K562 (cell line): ENCODE data around the gene C9orf50. TPM values are rescaled to one million over a fixed set of nuclear protein-coding genes. Genes with fewer than 3 reads are reported as not detected.

Experiments
- ATAC-seq: fragments of 200-7000 bp; cut with Tn5 transposase; 3 replicates; pipeline ENCODE4 v1.9.1; 2020; ENCODE audit warnings: moderate library complexity
- BruUV-seq: library from RNA; stranded (reverse); fragments of 400-500 nt; replicated peaks from 2 replicates; lab custom pipeline; 2021; lab: Mats Ljungman, UMichigan
- CTCF ChIA-PET: fragments of 300-600 bp; formaldehyde crosslinking; extraction: SDS; loops from one replicate; lab custom pipeline; 2021; ENCODE audit warnings: low intra/inter-chr PET ratio; lab: Yijun Ruan, JAX
- POLR2A ChIA-PET: fragments of 300-600, 350-650 bp; sonication (Branson Sonifier 250); formaldehyde crosslinking; extraction: SDS; loops from one replicate; lab custom pipeline; 2021; ENCODE audit warnings: antibody characterized with exemption, inconsistent platforms; lab: Yijun Ruan, JAX
- DNase-seq, 4 experiments: peaks; one replicate each; pipeline versions ENCODE4 v3.0.0 to v3.0.0-alpha.2; 2011 to 2018; ENCODE audit warnings: low spot score in 3 of 4, mixed read lengths in 3 of 4; ENCODE audit errors: extremely low read depth in 1 of 4
- FAIRE-seq: peaks from 2 replicates; lab custom pipeline; 2011; peaks lifted over from hg19 to GRCh38; lab: Jason Lieb, UNC
- H2AFZ ChIP-seq: 2 replicates; pipeline ENCODE4 v1.6.0; 2011; ENCODE audit warnings: low read depth, low read length, control low read depth, inconsistent platforms
- H3K27ac ChIP-seq: fragments of 200-600 bp; 3 replicates; pipeline ENCODE4 v1.8.0; 2011; ENCODE audit warnings: low read depth, mild to moderate bottlenecking, control low read depth, inconsistent platforms, low read length, moderate library complexity, mixed read lengths; ENCODE audit errors: extremely low read depth
- H3K27me3 ChIP-seq, 2 experiments: fragments of 300-600 bp in 1 of 2; 2 replicates in 1 of 2; 3 replicates in 1 of 2; pipeline versions ENCODE4 v1.6.0 to v1.8.0; 2011; ENCODE audit warnings: inconsistent platforms in 2 of 2, low read length in 2 of 2, mild to moderate bottlenecking in 1 of 2, mixed read lengths in 1 of 2, moderate library complexity in 1 of 2; ENCODE audit not compliant: control insufficient read depth in 2 of 2, insufficient read depth in 2 of 2
- H3K36me3 ChIP-seq: fragments of 300-600 bp; 3 replicates; pipeline ENCODE4 v1.8.0; 2011; ENCODE audit warnings: mild to moderate bottlenecking, low read length, inconsistent platforms; ENCODE audit not compliant: control insufficient read depth, insufficient read depth
- H3K4me1 ChIP-seq, 2 experiments: fragments of 200-600 bp in 1 of 2; replicated peaks in 1 of 2; 2 replicates in 1 of 2; 3 replicates in 1 of 2; pipeline versions ENCODE4 v1.5.1 to v1.8.0; 2011; ENCODE audit warnings: inconsistent platforms in 2 of 2, low read length in 2 of 2, mild to moderate bottlenecking in 1 of 2, mixed read lengths in 1 of 2, moderate library complexity in 1 of 2; ENCODE audit not compliant: control insufficient read depth in 2 of 2, insufficient read depth in 2 of 2
- H3K4me2 ChIP-seq: 2 replicates; pipeline ENCODE4 v1.6.1; 2011; ENCODE audit warnings: low read length, control low read depth, inconsistent platforms, mixed read lengths; ENCODE audit not compliant: insufficient read depth
- H3K4me3 ChIP-seq: fragments of 200-600 bp; sonication (generic), shearing (Covaris generic); 2 replicates; pipeline ENCODE4 v1.5.1; 2016; ENCODE audit warnings: control low read depth, inconsistent platforms
- H3K79me2 ChIP-seq: fragments of 200-600 bp; 3 replicates; pipeline ENCODE4 v1.8.0; 2011; ENCODE audit warnings: low read length, inconsistent platforms; ENCODE audit not compliant: control insufficient read depth, insufficient read depth
- H3K9ac ChIP-seq, 2 experiments: 2 replicates each; pipeline versions ENCODE4 v1.6.0 to v1.6.1; 2011; ENCODE audit warnings: low read depth in 2 of 2, low read length in 2 of 2, control low read depth in 1 of 2, inconsistent platforms in 1 of 2, mild to moderate bottlenecking in 1 of 2, mixed read lengths in 1 of 2; ENCODE audit not compliant: insufficient read depth in 1 of 2
- H3K9me1 ChIP-seq: one replicate; pipeline ENCODE4 v1.6.0; 2011; ENCODE audit warnings: inconsistent platforms, mild to moderate bottlenecking, low read length, moderate library complexity; ENCODE audit not compliant: control insufficient read depth, insufficient read depth
- H3K9me3 ChIP-seq: replicated peaks from 2 replicates; pipeline ENCODE4 v1.5.1; 2011; ENCODE audit warnings: low read depth, low read length, inconsistent platforms; ENCODE audit not compliant: control insufficient read depth, insufficient read depth
- H4K20me1 ChIP-seq: replicated peaks from 2 replicates; pipeline ENCODE4 v1.6.1; 2011; ENCODE audit warnings: low read length, inconsistent platforms, mixed read lengths; ENCODE audit not compliant: control insufficient read depth, insufficient read depth
- CEBPB ChIP-seq: fragments of 450-650 bp; IDR thresholded peaks from 2 replicates; pipeline ENCODE4 v1.6.1; 2016; ENCODE audit warnings: missing genetic modification characterization, missing compliant biosample characterization
- SMARCA5 ChIP-seq: fragments of 450-650 bp; IDR thresholded peaks from 2 replicates; pipeline ENCODE4 v1.6.1; 2016
- WGBS: fragments of 100-300 bp; shearing (Covaris generic); methylation state at CpG from one replicate; pipeline ENCODE4 v1.1.6; 2016; ENCODE audit warnings: low coverage, mixed read lengths; ENCODE audit not compliant: insufficient coverage; ENCODE audit errors: missing lambda C conversion rate; 5-methylcytosine and 5-hydroxymethylcytosine counted together
- in situ Hi-C: fragments of 300-500 bp; cut with MboI; formaldehyde crosslinking; loops from 4 replicates; pipeline ENCODE4 v1.15.0; 2018; ENCODE audit warnings: inconsistent platforms, mixed read lengths
- intact Hi-C: fragments of 100-400 bp; cut with micrococcal nuclease; formaldehyde crosslinking; loops from 2 replicates; pipeline ENCODE4 v1.14.2; 2022
- polyA plus RNA-seq, 8 experiments: library from polyadenylated mRNA; depleted of rRNA in 4 of 8; stranded (reverse) in 5 of 8; unstranded in 3 of 8; fragments of >200 nt; fragmentation: Nextera tagmentation in 2 of 8; fragmentation: Illumina TruSeq in 1 of 8; extraction: Ambion mirVana in 2 of 8; extraction: Trizol in 1 of 8; gene quantifications; 2 replicates each; pipeline versions ENCODE4 v1.2.1 to v1.2.3, GENCODE V29; 2011 to 2014; ENCODE audit warnings: inconsistent platforms in 1 of 8, missing spikeins in 1 of 8
- total RNA-seq, 7 experiments: library from RNA; depleted of rRNA in 6 of 7; stranded (reverse); fragments of >200 nt in 6 of 7; fragmentation: Illumina TruSeq in 2 of 7; extraction: Trizol in 2 of 7; gene quantifications; 2 replicates each; pipeline versions ENCODE4 v1.2.1 to v1.2.3, GENCODE V29; 2011 to 2021; ENCODE audit warnings: low replicate concordance in 1 of 7
- TF ChIP-seq, protein P1 (sequence below): sonication (generic); formaldehyde crosslinking; IDR thresholded peaks from 2 replicates; pipeline ENCODE4 v1.8.1; 2023; ENCODE audit warnings: mild to moderate bottlenecking, missing genetic modification reagents

The C9orf50 gene
- total and polyA plus RNA-seq, 9 of the 15 experiments (the other 6 are each of a cell fraction or from before 2014, with no cell fraction given), result not detected

DNA sequence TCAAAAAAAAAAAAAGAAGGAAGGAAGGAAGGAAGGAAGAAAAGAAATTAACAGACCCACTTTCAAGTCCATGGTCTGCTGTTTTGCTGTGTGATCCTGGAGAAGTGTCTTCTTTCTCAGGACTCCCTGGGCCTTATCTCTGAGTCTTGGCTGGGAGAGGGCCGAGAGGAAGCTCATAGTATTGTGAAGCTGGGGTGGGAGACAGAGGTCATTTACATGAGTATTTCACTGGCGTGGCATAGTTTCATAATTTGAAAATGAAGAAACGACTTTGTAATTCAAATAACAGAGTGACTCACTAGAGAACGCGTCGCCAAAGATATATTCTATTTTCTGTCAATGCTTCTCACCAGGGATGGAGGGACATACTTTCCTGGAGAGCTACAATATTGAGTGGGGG lies 2.4 kb upstream of the C9orf50 start:
- intact Hi-C loops (no loop called here), in situ Hi-C loops (loop anchor here (25.0 kb wide), 1 partner anchor 286 kb away; no protein-coding TSS in a partner anchor)
- DNase-seq (no peak), FAIRE-seq (no peak), ATAC-seq (no peak)
- peaks cover 25 to 44% of the 10 kb centered on the region in 2 experiments for H3K4me1 ChIP-seq
- no peak overlapping the region for H3K9ac ChIP-seq
- WGBS, result 57% methylated on average over 6 of the region's 6 CpGs
- H4K20me1 ChIP-seq, result peaks cover 22% of the 10 kb centered on the region
- no peaks in the 10 kb centered on the region for H3K9me3 ChIP-seq
- peaks cover 23% of the 10 kb centered on the region for H3K79me2 ChIP-seq
- H3K27me3 ChIP-seq, result peaks cover 3 to 17% of the 10 kb centered on the region in 2 experiments; a peak in 2 of 5 replicates
- peaks cover 11% of the 10 kb centered on the region for H3K36me3 ChIP-seq
- no peak for TF ChIP-seq SMARCA5
- no peak for TF ChIP-seq CEBPB (tag)
- TF ChIP-seq, protein P1, sequence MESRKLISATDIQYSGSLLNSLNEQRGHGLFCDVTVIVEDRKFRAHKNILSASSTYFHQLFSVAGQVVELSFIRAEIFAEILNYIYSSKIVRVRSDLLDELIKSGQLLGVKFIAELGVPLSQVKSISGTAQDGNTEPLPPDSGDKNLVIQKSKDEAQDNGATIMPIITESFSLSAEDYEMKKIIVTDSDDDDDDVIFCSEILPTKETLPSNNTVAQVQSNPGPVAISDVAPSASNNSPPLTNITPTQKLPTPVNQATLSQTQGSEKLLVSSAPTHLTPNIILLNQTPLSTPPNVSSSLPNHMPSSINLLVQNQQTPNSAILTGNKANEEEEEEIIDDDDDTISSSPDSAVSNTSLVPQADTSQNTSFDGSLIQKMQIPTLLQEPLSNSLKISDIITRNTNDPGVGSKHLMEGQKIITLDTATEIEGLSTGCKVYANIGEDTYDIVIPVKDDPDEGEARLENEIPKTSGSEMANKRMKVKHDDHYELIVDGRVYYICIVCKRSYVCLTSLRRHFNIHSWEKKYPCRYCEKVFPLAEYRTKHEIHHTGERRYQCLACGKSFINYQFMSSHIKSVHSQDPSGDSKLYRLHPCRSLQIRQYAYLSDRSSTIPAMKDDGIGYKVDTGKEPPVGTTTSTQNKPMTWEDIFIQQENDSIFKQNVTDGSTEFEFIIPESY (CRISPR knock-in tag), result 0 out of 2 replicates have a peak, but pooled peaks have one; percentile 29
- BruUV-seq, result no TSS peak
- CTCF ChIA-PET, result interaction anchor here (0.6 to 1.9 kb wide), 3 partner anchors 450 to 956 kb away, joined by 3 to 8 read pairs (median 6); partner anchors contain the start of gene FUBP3
- H3K9me1 ChIP-seq, result no peaks in the 10 kb centered on the region
- no peak overlapping the region for H3K4me2 ChIP-seq
- no peak overlapping the region for H3K4me3 ChIP-seq
- no peak overlapping the region for H3K27ac ChIP-seq
- POLR2A ChIA-PET, result interaction anchor here (0.8 kb wide), 1 partner anchor 490 kb away, joined by 3 read pairs; no protein-coding TSS in a partner anchor
- no peak overlapping the region for H2AFZ ChIP-seq
